Measurements from ENCODE around the gene GAS2. TPM values are rescaled to one million over a fixed set of nuclear protein-coding genes. Genes with fewer than 3 reads are reported as not detected.

Gene GAS2
- total RNA-seq, 1 donor from 2014 or later: 1.4 TPM

- H3K27me3 Mint-ChIP-seq (ENCODE audit: unreplicated experiment): no peaks in the 10 kb centered on the region
- DNase-seq (ENCODE audit: low spot score): no peak
- peaks cover 4% of the 10 kb centered on the region for H3K36me3 Mint-ChIP-seq (ENCODE audit: low read depth, unreplicated experiment)
- no peak for TF ChIP-seq CTCF (IDR thresholded peaks at IDR 0.05; ENCODE audit: unreplicated experiment)
- H3K4me3 Mint-ChIP-seq (ENCODE audit: unreplicated experiment): no peak within 1 kb of the TSS
- no peaks in the 10 kb centered on the region for H3K9me3 Mint-ChIP-seq (ENCODE audit: unreplicated experiment)
- no peaks in the 10 kb centered on the region for H3K4me1 Mint-ChIP-seq (ENCODE audit: unreplicated experiment)
- H3K27ac Mint-ChIP-seq (ENCODE audit: unreplicated experiment): no peak within 1 kb of the TSS
These were observed 193.8 kb downstream of the GAS2 start, which contains the start of gene CCDC179 for GRCh38 chr11:22860241-22860640. TSS of gene CCDC179 (minus strand) at chr11:22860474. CDS start at chr11:22860421, 53 bp downstream.

Other genes with a start within 250 kb of the GAS2 start
- 9.3 TPM for gene FANCF, start 40.8 kb upstream of the GAS2 start, total RNA-seq (ENCODE audit: unreplicated experiment)
- gene SVIP, start 163.2 kb downstream of the GAS2 start, total RNA-seq (ENCODE audit: unreplicated experiment): 17.9 TPM
- gene CCDC179, start 193.9 kb downstream of the GAS2 start, total RNA-seq (ENCODE audit: unreplicated experiment): not detected

Data from endothelial cell (in vitro differentiated cells).